SK-N-SH (cell line): ENCODE measurements around the gene OLFML2A. TPM values are rescaled to one million over a fixed set of nuclear protein-coding genes. Genes with fewer than 3 reads are reported as not detected.
A peak's percentile ranks its signal among the peaks of the same experiment; 100 is the strongest.

Source experiments
- CTCF ChIA-PET: fragments of 300-600, 350-600 bp; formaldehyde crosslinking; extraction: SDS; loops from one replicate; lab custom pipeline; 2021; lab: Yijun Ruan, JAX
- POLR2A ChIA-PET: fragments of 350-600 bp; sonication (Branson Sonifier 250); formaldehyde crosslinking; extraction: SDS; loops from one replicate; lab custom pipeline; 2020; ENCODE audit warnings: antibody characterized with exemption, inconsistent platforms; lab: Yijun Ruan, JAX
- DNase-seq: peaks from one replicate; pipeline ENCODE4 v3.0.0; 2012
- H2AFZ ChIP-seq: fragments of 200-600 bp; sonication (generic); 2 replicates; pipeline ENCODE4 v1.8.1; 2016; ENCODE audit warnings: antibody characterized with exemption, mild to moderate bottlenecking, low read depth
- H3F3A ChIP-seq: fragments of 200-600 bp; sonication (generic); replicated peaks from 2 replicates; pipeline ENCODE3; 2016; ENCODE audit warnings: antibody characterized with exemption, mild to moderate bottlenecking; ENCODE audit not compliant: insufficient read depth
- H3K27ac ChIP-seq, 2 experiments: fragments of 200-500 bp in 1 of 2; fragments of 200-600 bp in 1 of 2; sonication (Bioruptor generic) in 1 of 2; sonication (generic), shearing (Covaris generic) in 1 of 2; 2 replicates each; pipeline versions ENCODE4 v1.5.1 to v1.6.1; 2014 to 2016; ENCODE audit warnings: low read depth in 2 of 2, inconsistent platforms in 1 of 2, low read length in 1 of 2, mild to moderate bottlenecking in 1 of 2, mixed read lengths in 1 of 2
- H3K27me3 ChIP-seq: fragments of 200-600 bp; sonication (generic), shearing (Covaris generic); 2 replicates; pipeline ENCODE4 v1.6.1; 2016; ENCODE audit warnings: mixed run types; ENCODE audit not compliant: insufficient read depth
- H3K36me3 ChIP-seq, 2 experiments: fragments of 200-500 bp in 1 of 2; fragments of 200-600 bp in 1 of 2; sonication (Bioruptor generic) in 1 of 2; sonication (generic) in 1 of 2; replicated peaks in 1 of 2; 2 replicates each; pipeline versions ENCODE3 to v1.5.1; 2014 to 2016; ENCODE audit warnings: low read length in 1 of 2, mild to moderate bottlenecking in 1 of 2; ENCODE audit not compliant: insufficient read depth in 2 of 2, control insufficient read depth in 1 of 2
- H3K4me1 ChIP-seq, 2 experiments: fragments of 200-500 bp in 1 of 2; fragments of 200-600 bp in 1 of 2; sonication (Bioruptor generic) in 1 of 2; sonication (generic), shearing (Covaris generic) in 1 of 2; 2 replicates each; pipeline versions ENCODE4 v1.5.1 to v1.6.1; 2014 to 2016; ENCODE audit warnings: low read depth in 1 of 2, low read length in 1 of 2, mixed run types in 1 of 2; ENCODE audit not compliant: insufficient read depth in 2 of 2, control insufficient read depth in 1 of 2
- H3K4me2 ChIP-seq: fragments of 200-600 bp; sonication (generic), shearing (Covaris generic); 2 replicates; pipeline ENCODE4 v1.6.1; 2017; ENCODE audit warnings: mixed run types
- H3K4me3 ChIP-seq, 2 experiments: fragments of 200-500 bp in 1 of 2; fragments of 200-600 bp in 1 of 2; sonication (Bioruptor generic) in 1 of 2; sonication (generic), shearing (Covaris generic) in 1 of 2; 2 replicates each; pipeline versions ENCODE4 v1.5.1 to v1.8.1; 2014 to 2016; ENCODE audit warnings: low read depth in 2 of 2, inconsistent platforms in 1 of 2, low read length in 1 of 2, mild to moderate bottlenecking in 1 of 2, mixed read lengths in 1 of 2, moderate library complexity in 1 of 2
- H3K79me2 ChIP-seq: fragments of 200-600 bp; sonication (generic); 2 replicates; pipeline ENCODE4 v1.8.1; 2017; ENCODE audit warnings: mild to moderate bottlenecking; ENCODE audit not compliant: insufficient read depth
- H3K9ac ChIP-seq: fragments of 200-600 bp; sonication (generic); 2 replicates; pipeline ENCODE4 v1.6.1; 2017; ENCODE audit warnings: mixed run types
- H3K9me2 ChIP-seq: fragments of 200-600 bp; sonication (generic); 2 replicates; pipeline ENCODE4 v1.6.1; 2017; ENCODE audit warnings: mixed run types
- H3K9me3 ChIP-seq: fragments of 200-600 bp; sonication (generic); 2 replicates; pipeline ENCODE4 v1.6.1; 2017; ENCODE audit warnings: mixed run types, mild to moderate bottlenecking, moderate library complexity
- H4K20me1 ChIP-seq: fragments of 200-600 bp; sonication (generic); 2 replicates; pipeline ENCODE4 v1.6.1; 2017; ENCODE audit warnings: mild to moderate bottlenecking, mixed run types; ENCODE audit not compliant: insufficient read depth
- CHD2 ChIP-seq: fragments of 150-350 bp; IDR thresholded peaks from 2 replicates; pipeline ENCODE4 v1.6.1; 2018; ENCODE audit warnings: low read length; ENCODE audit not compliant: partially characterized antibody
- EP300 ChIP-seq, 2 experiments: IDR thresholded peaks; 2 replicates each; pipeline versions ENCODE4 v1.4.0 to v1.6.1; 2012; ENCODE audit warnings: borderline replicate concordance in 1 of 2, low read depth in 1 of 2, low read length in 1 of 2
- FOXJ3 ChIP-seq: sonication (generic); formaldehyde crosslinking; IDR thresholded peaks from 2 replicates; pipeline ENCODE4 v1.5.1; 2020; ENCODE audit warnings: mild to moderate bottlenecking, missing genetic modification reagents
- FOXM1 ChIP-seq: IDR thresholded peaks from 2 replicates; pipeline ENCODE4 v1.4.0; 2012; ENCODE audit warnings: low read depth, mild to moderate bottlenecking
- MXI1 ChIP-seq: IDR thresholded peaks from 2 replicates; pipeline ENCODE4 v1.6.1; 2012; ENCODE audit warnings: mild to moderate bottlenecking, low read depth, low read length, improper control_type of control experiment
- POLR2AphosphoS5 ChIP-seq: IDR thresholded peaks from 2 replicates; pipeline ENCODE4 v1.6.1; 2012; ENCODE audit warnings: low read depth, low read length
- RCOR1 ChIP-seq: fragments of 150-350 bp; IDR thresholded peaks from 2 replicates; pipeline ENCODE4 v1.6.1; 2017; ENCODE audit warnings: antibody characterized with exemption, low read length
- SMC3 ChIP-seq: IDR thresholded peaks from 2 replicates; pipeline ENCODE4 v1.6.1; 2012; ENCODE audit warnings: low read depth, low read length, improper control_type of control experiment
- TEAD4 ChIP-seq: IDR thresholded peaks from 2 replicates; pipeline ENCODE4 v1.4.0; 2012; ENCODE audit warnings: mild to moderate bottlenecking, borderline replicate concordance; ENCODE audit not compliant: insufficient read depth
- WGBS: methylation state at CpG from one replicate; pipeline ENCODE4 v1.1.6; 2017; ENCODE audit warnings: low lambda C conversion rate; 5-methylcytosine and 5-hydroxymethylcytosine counted together
- polyA plus RNA-seq, 3 experiments: library from polyadenylated mRNA; depleted of rRNA; stranded (reverse); fragments of >200 nt; gene quantifications; 2 replicates each; pipeline ENCODE4 v1.2.3, GENCODE V29; 2012
- TF ChIP-seq, protein P1 (sequence below): IDR thresholded peaks from 2 replicates; pipeline ENCODE4; 2012
- TF ChIP-seq, protein P2 (sequence below): fragments of 200-600 bp; sonication (generic); IDR thresholded peaks from 2 replicates; pipeline ENCODE4 v1.6.1; 2017; ENCODE audit warnings: antibody characterized with exemption, mild to moderate bottlenecking, moderate library complexity
- TF ChIP-seq, protein P3 (sequence below): IDR thresholded peaks from 2 replicates; pipeline ENCODE4 v1.6.1; 2012; ENCODE audit warnings: mild to moderate bottlenecking, low read depth, low read length, moderate library complexity

Gene OLFML2A
- polyA plus RNA-seq, 1 of the 3 experiments (the other 2 are of a cell fraction) = 7.7 TPM

DNA sequence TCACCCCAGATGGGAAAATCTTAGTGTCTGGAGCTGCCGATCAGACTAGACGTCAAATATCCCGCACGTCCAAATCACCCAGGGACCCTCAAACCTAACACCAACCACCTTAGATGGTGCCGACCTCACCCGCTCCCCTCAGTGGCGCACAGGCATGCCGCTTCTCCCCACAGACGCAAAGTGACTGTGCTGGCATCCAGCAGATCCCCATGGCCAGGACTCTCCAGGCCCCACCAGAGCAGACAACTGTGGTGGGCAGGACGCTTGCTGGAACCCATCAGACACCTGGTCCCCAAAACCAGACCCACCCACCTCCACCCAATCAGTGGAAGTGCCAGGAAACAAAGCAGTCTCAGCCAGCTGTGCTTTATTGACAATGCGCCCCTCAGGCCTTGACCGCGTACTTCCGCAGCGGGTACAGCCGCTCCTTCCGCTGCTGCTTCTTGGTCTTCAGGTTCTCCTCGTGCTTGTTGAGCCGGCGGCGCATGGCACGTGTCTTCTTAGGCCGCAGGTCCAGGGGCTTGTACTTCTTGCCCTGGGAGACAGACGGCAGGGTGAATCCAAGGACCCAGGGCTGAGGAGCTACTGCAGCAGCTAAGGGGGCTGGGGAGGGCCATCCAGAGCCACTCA is 80.7 kb downstream of the OLFML2A start (continued):
- no peak for TF ChIP-seq SMC3
- TF ChIP-seq POLR2AphosphoS5 = no peak
- TF ChIP-seq, protein P1, sequence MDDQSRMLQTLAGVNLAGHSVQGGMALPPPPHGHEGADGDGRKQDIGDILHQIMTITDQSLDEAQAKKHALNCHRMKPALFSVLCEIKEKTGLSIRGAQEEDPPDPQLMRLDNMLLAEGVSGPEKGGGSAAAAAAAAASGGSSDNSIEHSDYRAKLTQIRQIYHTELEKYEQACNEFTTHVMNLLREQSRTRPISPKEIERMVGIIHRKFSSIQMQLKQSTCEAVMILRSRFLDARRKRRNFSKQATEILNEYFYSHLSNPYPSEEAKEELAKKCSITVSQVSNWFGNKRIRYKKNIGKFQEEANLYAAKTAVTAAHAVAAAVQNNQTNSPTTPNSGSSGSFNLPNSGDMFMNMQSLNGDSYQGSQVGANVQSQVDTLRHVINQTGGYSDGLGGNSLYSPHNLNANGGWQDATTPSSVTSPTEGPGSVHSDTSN = no peak
- no peak for TF ChIP-seq FOXM1

DNA sequence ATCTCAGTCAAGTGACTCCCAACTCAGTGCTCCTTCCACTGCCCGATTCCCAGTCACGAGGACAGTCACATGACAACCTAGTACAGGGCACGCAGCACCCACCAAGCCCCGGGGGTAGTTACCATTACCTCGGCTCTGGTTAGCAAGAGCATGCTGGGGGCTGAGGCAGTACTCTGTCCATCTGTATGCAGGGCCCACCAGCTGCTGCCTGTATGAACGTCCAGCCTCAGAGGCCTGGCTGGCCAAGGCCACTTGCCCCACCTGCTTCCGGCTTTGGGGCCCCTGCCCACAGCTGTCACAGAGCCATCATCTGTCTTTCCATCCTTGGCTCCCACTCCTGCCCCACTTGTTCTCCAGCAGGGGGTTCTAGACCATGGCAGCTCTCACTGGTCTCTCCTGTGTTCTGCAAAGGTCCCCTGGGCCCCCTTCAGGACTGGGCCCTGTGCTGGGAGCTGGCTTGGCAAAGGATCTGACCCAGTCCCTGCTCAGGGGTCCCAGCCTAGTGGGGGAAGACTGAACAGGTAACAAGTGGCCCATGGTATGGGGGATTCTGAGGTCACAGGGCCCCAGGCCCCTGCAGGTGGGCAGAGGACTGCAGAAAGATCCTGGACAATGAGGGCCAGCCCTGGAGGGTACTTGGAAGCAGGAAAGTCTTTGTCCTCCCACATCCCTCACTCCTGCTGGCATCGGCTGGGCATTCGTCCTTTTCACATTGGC is 81.6 kb downstream of the OLFML2A start:
- Histone ChIP-seq H3K36me3 (peaks cover 35 to 44% of the 10 kb centered on the region in 2 experiments), H3K4me3 (no peak overlapping the region), H3K4me1 (peaks cover 13 to 27% of the 10 kb centered on the region in 2 experiments; a peak in 1 of 4 replicates), H3K27ac (no peak overlapping the region; a peak in 1 of 4 replicates), H2AFZ (no peak overlapping the region), H4K20me1 (peaks cover 56% of the 10 kb centered on the region), H3K27me3 (no peaks in the 10 kb centered on the region), H3F3A (peaks cover 49% of the 10 kb centered on the region), H3K9ac (no peak overlapping the region), H3K9me2 (no peaks in the 10 kb centered on the region), H3K79me2 (peaks cover 34% of the 10 kb centered on the region), H3K9me3 (no peaks in the 10 kb centered on the region), H3K4me2 (peak overlapping the region; percentile 90; the same call in 1 of the 2 replicates)
- WGBS = 77% methylated on average over 3 of the region's 9 CpGs
- ChIA-PET POLR2A (interaction anchor here (0.7 kb wide), 1 partner anchor 35 kb away, joined by 3 read pairs; no protein-coding TSS in a partner anchor), CTCF (interaction anchor here (1.5 to 33.6 kb wide), 3 partner anchors 22 to 97 kb away, joined by 3 to 1436 read pairs (median 353); partner anchors contain the start of genes NR6A1 and OLFML2A)
- TF ChIP-seq FOXJ3 (CRISPR knock-in tag) = no peak
- TF ChIP-seq, protein P2, sequence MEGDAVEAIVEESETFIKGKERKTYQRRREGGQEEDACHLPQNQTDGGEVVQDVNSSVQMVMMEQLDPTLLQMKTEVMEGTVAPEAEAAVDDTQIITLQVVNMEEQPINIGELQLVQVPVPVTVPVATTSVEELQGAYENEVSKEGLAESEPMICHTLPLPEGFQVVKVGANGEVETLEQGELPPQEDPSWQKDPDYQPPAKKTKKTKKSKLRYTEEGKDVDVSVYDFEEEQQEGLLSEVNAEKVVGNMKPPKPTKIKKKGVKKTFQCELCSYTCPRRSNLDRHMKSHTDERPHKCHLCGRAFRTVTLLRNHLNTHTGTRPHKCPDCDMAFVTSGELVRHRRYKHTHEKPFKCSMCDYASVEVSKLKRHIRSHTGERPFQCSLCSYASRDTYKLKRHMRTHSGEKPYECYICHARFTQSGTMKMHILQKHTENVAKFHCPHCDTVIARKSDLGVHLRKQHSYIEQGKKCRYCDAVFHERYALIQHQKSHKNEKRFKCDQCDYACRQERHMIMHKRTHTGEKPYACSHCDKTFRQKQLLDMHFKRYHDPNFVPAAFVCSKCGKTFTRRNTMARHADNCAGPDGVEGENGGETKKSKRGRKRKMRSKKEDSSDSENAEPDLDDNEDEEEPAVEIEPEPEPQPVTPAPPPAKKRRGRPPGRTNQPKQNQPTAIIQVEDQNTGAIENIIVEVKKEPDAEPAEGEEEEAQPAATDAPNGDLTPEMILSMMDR = 0 out of 2 replicates have a peak, but pooled peaks have one; percentile 13
- DNase-seq = no peak

DNA sequence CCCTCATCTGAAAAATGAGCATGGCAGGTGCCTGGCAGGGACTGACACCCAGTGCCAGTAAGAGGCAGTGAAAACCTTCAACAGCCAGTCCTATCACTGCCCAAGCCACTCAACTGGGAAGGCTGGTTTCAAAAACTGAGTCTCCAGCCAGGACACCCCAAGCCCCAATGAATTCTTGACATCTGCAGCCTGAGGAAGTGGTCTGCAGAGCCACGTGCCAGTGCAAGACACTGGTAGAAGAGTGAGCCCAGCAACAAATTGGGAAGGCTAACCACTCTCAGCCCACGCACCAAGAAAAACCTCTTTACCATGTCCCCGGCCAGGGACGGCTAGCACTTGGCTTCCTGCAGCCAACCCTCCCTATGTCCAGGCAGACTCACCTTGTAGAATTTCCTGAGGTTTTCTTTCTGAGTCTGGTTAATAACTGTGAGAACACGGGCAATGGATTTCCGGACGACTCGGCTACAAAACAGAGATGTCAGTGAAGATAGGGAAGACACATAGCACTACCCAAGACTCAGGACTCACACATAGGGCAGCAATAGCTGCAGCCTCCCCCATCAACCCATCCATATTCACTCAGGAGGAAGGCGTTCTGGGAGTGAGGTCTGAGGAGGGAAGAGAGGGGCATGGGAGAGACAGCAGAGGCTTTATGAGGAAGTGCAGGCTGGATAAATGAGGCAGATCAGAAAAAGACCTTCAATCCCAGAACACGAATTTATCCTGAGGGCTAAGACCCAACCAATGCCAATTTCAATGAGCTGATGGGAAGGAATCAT is 83.1 kb downstream of the OLFML2A start:
- Histone ChIP-seq H3K27ac (peak overlapping the region in 1 of 2 experiments; percentile 3; a peak in 1 of 4 replicates), H3K4me1 (peaks cover 13 to 27% of the 10 kb centered on the region in 2 experiments; a peak in 1 of 4 replicates), H3K36me3 (peaks cover 35 to 44% of the 10 kb centered on the region in 2 experiments), H3F3A (peaks cover 48% of the 10 kb centered on the region), H3K4me3 (peak overlapping the region; percentile 83 to 98), H3K79me2 (peaks cover 34% of the 10 kb centered on the region), H3K9me2 (no peaks in the 10 kb centered on the region), H2AFZ (no peak overlapping the region), H4K20me1 (peaks cover 56% of the 10 kb centered on the region), H3K27me3 (no peaks in the 10 kb centered on the region), H3K9ac (peak overlapping the region; percentile 99), H3K9me3 (no peaks in the 10 kb centered on the region), H3K4me2 (peak overlapping the region; percentile 90)
- 21% methylated on average over 10 of the region's 10 CpGs for WGBS
- POLR2A ChIA-PET = interaction anchor here (0.5 to 1.3 kb wide), 3 partner anchors 11 to 322 kb away, joined by 3 to 6 read pairs (median 3); no protein-coding TSS in a partner anchor
- CTCF ChIA-PET = interaction anchor here (1.5 to 33.6 kb wide), 3 partner anchors 7 to 98 kb away, joined by 3 to 1436 read pairs (median 55); partner anchors contain the start of genes NR6A1, OLFML2A and WDR38
- DNase-seq = no peak
- TF ChIP-seq TEAD4 (no peak), RCOR1 (no peak), EP300 (IDR thresholded peaks at IDR 0.05; ENCODE audit: borderline replicate concordance in 1 of 2, low read depth in 1 of 2, low read length in 1 of 2) (no peak), MXI1 (no peak), CHD2 (no peak)
- TF ChIP-seq, protein P3, sequence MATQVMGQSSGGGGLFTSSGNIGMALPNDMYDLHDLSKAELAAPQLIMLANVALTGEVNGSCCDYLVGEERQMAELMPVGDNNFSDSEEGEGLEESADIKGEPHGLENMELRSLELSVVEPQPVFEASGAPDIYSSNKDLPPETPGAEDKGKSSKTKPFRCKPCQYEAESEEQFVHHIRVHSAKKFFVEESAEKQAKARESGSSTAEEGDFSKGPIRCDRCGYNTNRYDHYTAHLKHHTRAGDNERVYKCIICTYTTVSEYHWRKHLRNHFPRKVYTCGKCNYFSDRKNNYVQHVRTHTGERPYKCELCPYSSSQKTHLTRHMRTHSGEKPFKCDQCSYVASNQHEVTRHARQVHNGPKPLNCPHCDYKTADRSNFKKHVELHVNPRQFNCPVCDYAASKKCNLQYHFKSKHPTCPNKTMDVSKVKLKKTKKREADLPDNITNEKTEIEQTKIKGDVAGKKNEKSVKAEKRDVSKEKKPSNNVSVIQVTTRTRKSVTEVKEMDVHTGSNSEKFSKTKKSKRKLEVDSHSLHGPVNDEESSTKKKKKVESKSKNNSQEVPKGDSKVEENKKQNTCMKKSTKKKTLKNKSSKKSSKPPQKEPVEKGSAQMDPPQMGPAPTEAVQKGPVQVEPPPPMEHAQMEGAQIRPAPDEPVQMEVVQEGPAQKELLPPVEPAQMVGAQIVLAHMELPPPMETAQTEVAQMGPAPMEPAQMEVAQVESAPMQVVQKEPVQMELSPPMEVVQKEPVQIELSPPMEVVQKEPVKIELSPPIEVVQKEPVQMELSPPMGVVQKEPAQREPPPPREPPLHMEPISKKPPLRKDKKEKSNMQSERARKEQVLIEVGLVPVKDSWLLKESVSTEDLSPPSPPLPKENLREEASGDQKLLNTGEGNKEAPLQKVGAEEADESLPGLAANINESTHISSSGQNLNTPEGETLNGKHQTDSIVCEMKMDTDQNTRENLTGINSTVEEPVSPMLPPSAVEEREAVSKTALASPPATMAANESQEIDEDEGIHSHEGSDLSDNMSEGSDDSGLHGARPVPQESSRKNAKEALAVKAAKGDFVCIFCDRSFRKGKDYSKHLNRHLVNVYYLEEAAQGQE = no peak
- TF ChIP-seq, protein P1 = no peak
